SHP77 treated with DMSO at 0.1 percent for 48 hours (cell line): ENCODE results near the gene ST8SIA5.

Experiments used
- DNase-seq: peaks from one replicate; lab custom pipeline; 2025; lab: John Stamatoyannopoulos, UW

ST8SIA5 gene

DNA sequence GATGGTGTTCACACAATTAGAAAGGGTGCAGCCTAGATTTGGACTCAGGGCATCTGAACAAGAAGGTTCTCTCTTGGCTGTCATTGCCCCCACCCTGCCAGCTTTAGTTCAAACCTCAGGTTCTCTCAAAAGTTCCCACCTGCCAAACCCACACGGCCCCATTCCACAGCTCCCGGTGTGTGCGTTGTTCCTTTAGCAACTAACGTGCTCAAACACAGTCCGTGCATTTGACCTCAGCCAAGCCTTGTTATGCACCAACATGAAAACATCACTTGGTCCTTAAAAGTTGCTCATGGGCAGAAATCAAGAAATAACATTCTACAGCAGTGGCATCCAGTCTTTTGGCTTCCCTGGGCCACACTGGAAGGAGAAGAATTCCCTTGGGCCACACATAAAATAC is 131.8 kb downstream of the ST8SIA5 start:
- no peak for DNase-seq

DNA sequence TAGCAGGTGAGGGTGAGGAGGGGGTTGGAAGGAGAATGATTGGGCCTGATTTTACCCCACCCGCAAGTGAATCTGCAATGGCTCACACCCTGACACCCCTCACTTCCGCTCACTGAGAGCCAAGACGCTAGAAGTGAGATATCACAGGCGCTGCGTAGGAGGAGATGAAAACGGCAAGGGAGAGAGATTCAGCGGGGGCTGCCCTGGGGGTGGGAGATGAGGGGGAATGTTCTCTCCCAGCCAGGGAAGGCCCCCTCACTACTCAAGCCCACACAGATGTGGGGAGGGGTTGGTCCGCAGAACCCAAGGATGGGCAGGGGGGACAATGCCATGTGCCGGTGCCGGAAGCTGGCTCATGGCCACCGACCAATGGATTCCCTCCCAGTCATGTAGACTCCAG is 132.7 kb downstream of the ST8SIA5 start:
- no peak for DNase-seq

DNA sequence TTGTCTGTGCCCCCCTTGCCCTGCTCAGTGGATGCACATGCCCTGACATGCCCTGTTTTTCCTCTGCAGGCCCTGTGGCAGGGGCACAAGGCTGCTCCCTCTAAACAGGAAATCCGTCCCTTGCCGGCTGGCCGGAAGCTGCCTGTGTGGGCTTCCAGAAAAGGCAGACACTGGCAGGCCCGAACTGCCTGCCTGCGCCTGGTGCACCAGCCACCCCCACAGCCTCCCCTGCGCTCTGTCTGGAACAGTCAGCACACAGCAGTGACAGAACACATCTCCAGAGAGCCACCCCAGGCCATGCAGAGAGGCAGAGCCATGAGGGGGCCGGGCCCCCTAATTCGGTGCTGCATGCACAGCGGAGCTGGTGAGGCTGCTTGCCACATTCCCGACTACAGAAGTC is 133.3 kb downstream of the ST8SIA5 start:
- no peak for DNase-seq

- no peak for DNase-seq
These were observed 133.9 kb downstream of the ST8SIA5 start for GRCh38 chr18:46622999-46623398.

GRCh38 chr18:46622451-46622850 is 134.4 kb downstream of the ST8SIA5 start:
- DNase-seq: no peak

DNA sequence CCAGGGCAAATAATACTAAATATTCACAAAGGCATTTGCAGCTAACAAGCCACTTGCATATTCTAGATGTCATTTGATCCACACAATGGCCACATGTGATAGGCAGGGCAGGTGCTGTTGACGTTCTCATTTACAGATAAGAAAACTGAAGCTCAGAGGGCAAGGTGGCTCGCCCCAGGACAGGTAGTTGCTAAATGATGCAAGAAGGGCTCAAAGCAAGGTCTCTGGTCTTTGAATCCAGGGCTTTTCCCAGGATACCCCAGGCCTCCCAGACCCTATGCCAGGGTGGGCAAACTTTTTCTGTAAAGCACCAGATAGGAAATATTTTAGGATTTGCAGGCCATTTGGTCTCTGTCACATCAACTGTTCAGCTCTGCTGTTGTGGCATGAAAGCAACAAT is 135.0 kb downstream of the ST8SIA5 start:
- DNase-seq: no peak

DNA sequence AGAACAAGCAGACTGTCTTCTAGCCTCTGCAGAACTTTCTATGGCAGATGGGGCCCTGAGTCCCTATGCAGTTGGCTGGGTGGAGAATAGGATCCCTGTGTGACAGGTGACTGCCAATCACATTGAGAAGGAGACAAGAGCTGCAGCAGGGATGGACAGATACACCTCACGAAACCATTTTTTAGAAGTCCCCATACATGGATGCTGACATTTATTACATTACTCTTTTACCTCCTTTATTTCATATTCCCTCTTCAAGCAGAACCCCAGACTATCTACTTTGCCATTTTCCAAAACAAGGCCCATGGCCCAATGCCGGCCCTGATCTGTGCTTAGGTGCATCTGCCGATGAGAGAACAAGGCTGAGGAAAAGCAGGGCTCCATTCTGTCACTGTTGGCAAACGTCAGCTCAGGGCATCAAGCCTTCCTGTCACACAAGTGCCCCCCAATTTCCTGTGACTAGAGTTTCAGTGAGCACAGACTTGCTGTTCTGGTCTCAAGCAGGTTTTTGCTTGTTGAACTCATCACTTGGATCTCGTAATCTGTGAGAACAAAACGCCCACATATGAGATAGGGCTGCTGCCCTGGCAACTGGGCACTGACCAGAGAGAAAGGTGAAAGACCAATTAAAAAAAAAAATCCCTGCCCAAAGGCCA is 135.6 kb downstream of the ST8SIA5 start:
- no peak for DNase-seq

DNA sequence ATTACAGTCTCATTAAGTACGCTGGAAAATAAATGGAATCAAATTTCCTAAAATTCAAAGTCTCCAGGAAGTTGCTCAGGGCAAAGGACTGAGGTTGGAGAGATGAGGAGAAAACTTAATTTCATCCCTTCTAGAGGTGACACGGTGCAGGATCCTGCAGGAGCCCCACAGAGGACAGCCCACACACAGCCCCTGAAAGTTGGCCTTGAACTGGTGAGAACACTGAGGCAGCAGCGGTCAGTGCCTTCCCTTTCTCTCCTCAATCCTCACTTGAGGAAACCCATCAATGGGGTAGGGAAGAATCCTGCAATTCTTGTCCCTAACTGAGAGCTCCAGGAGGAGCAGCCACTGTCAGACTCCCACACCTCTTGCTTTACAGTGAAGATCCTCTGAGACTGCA is 137.3 kb downstream of the ST8SIA5 start:
- DNase-seq: no peak
